C4-2B (cell line): ENCODE results near the gene NXF3.

Source experiments
- CTCF ChIP-seq: fragments of 450-650 bp; conservative IDR thresholded peaks from 2 replicates; pipeline ENCODE4 v1.5.1; 2017; ENCODE audit warnings: mild to moderate bottlenecking
- ZFX ChIP-seq: fragments of 450-650 bp; IDR thresholded peaks from 2 replicates; pipeline ENCODE4 v1.6.1; 2017

DNA sequence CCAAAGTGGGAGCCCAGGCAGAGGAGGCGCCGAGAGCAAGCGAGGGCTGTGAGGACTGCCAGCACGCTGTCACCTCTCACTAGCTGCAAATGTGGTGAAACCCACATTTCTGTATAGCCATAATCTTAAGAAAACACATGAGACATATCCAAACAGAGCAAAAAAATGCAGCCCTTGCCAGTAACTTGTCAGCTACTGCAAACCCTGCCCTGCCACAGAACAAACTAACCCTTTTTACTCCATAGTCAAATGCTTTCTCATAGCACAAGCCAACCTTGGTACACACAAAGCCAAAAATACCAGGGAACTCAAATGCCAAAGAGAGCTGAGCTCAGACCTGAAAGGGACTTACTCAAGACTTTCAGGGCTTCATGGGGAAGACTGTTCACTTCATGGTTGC is 14.9 kb upstream of the NXF3 start:
- no peak for TF ChIP-seq CTCF
- no peak for TF ChIP-seq ZFX
